ENCODE measurements around the gene BRSK2. TPM values are rescaled to one million over a fixed set of nuclear protein-coding genes. Genes with fewer than 3 reads are reported as not detected.

Gene BRSK2
- total and polyA plus RNA-seq, 2 of the 4 experiments (the other 2 are of a cell fraction), result 0.18 to 0.62 TPM

DNA sequence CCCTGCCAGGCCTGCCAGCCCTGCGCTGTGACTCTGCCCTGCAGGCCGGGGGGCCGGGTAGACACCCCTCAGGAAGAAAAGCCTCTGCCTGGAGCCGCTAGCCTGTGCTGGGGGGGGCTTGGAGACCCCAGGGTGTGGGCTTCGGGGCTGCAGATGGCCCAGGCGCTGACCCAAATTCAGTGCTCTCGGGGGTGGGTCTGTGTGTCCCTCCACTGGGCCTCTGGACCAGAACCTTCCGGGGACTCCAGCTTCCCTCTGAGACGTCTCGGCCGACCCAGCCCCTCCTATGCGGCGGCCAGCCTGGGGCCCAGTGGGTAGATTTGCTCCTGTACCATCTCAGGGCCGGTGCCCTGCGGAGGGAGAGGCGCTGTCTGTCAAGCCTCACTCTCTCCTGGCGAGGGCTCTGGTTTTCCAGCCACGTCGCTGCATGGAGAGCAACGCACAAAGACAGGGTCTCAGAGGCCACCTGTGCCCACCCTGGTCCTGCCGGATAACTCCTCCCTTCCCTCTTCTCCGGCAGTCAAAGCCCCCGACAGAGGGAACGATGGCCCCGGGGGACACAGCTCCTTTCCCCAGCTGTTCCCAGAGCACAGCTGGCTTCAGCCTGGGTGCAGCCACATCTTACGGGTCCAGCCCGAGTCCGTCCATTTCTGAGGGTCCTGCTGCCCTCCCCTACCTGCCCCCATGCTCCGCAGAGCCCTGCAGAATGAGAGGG is 40.2 kb upstream of the BRSK2 start:
- no peak overlapping the region for H2BK15ac ChIP-seq (ENCODE audit: low read depth, low read length)
- no peak overlapping the region for H3K4me3 ChIP-seq (ENCODE audit: insufficient read depth, low read depth, low read length)
- intact Hi-C loops (cut with micrococcal nuclease), result no loop called here
- no peak overlapping the region for H2AK5ac ChIP-seq (ENCODE audit: low read depth, low read length)
- H3K27ac ChIP-seq (ENCODE audit: insufficient read depth, low read length), result no peak overlapping the region
- no peak overlapping the region for H3K9ac ChIP-seq (ENCODE audit: low read depth, low read length)
- no peaks in the 10 kb centered on the region for H3K79me1 ChIP-seq (ENCODE audit: low read depth in 1 of 2, low read length in 2 of 2)
- no peak overlapping the region for H3K23ac ChIP-seq (ENCODE audit: low read depth, low read length)
- 72% methylated on average over 11 of the region's 29 CpGs; no CpG with 5 or more reads in 1 of the 2 experiments for WGBS, 2 experiments (ENCODE audit: extremely low coverage in 2 of 2, insufficient read length in 1 of 2)
- no peaks in the 10 kb centered on the region for H4K20me1 ChIP-seq (ENCODE audit: insufficient read depth, low read length)
- no peak overlapping the region for H3K18ac ChIP-seq (ENCODE audit: low read depth, low read length)
- H4K5ac ChIP-seq (ENCODE audit: low read depth, low read length), result no peak overlapping the region
- no peak for ATAC-seq (ENCODE audit: low read depth)
- H2BK20ac ChIP-seq (ENCODE audit: low read depth, low read length), result no peak overlapping the region
- H3K9me3 ChIP-seq (ENCODE audit: control insufficient read depth, insufficient read depth, low read length), result no peaks in the 10 kb centered on the region
- in situ Hi-C loops (cut with MboI; ENCODE audit: low sequenced_read_pairs), result no loop called here
- no peaks in the 10 kb centered on the region for H3K9me1 ChIP-seq (ENCODE audit: insufficient read depth, low read length)
- no peak overlapping the region for H3K56ac ChIP-seq (ENCODE audit: extremely low read depth, insufficient read depth, low read length)
- H3K4me2 ChIP-seq (ENCODE audit: low read depth, low read length), result no peak overlapping the region
- H2AK9ac ChIP-seq (replicated peaks; ENCODE audit: low read depth, low read length, poor library complexity), result no peak overlapping the region
- no peak overlapping the region for H3K14ac ChIP-seq (replicated peaks; ENCODE audit: low read depth, low read length)
- no peak overlapping the region for H2AFZ ChIP-seq (replicated peaks; ENCODE audit: low read length, poor library complexity)
- H3K27me3 ChIP-seq (ENCODE audit: control insufficient read depth, insufficient read depth, low read length), result peaks cover 40% of the 10 kb centered on the region
- no peaks in the 10 kb centered on the region for H3K36me3 ChIP-seq (ENCODE audit: control insufficient read depth, insufficient read depth, low read length)
- no peaks in the 10 kb centered on the region for H3K4me1 ChIP-seq (ENCODE audit: control insufficient read depth, insufficient read depth, low read length)
- no peak overlapping the region for H2BK120ac ChIP-seq (ENCODE audit: low read depth, low read length)
- no peak for TF ChIP-seq CHD1 (IDR thresholded peaks at IDR 0.05; ENCODE audit: low read depth, low read length)
- no peak for TF ChIP-seq BHLHE40 (IDR thresholded peaks at IDR 0.05; ENCODE audit: low read depth, low read length)
- TF ChIP-seq, protein P1, sequence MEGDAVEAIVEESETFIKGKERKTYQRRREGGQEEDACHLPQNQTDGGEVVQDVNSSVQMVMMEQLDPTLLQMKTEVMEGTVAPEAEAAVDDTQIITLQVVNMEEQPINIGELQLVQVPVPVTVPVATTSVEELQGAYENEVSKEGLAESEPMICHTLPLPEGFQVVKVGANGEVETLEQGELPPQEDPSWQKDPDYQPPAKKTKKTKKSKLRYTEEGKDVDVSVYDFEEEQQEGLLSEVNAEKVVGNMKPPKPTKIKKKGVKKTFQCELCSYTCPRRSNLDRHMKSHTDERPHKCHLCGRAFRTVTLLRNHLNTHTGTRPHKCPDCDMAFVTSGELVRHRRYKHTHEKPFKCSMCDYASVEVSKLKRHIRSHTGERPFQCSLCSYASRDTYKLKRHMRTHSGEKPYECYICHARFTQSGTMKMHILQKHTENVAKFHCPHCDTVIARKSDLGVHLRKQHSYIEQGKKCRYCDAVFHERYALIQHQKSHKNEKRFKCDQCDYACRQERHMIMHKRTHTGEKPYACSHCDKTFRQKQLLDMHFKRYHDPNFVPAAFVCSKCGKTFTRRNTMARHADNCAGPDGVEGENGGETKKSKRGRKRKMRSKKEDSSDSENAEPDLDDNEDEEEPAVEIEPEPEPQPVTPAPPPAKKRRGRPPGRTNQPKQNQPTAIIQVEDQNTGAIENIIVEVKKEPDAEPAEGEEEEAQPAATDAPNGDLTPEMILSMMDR (conservative IDR thresholded peaks at IDR 0.05; ENCODE audit: low read depth, low read length), result no peak
- TF ChIP-seq, protein P2, sequence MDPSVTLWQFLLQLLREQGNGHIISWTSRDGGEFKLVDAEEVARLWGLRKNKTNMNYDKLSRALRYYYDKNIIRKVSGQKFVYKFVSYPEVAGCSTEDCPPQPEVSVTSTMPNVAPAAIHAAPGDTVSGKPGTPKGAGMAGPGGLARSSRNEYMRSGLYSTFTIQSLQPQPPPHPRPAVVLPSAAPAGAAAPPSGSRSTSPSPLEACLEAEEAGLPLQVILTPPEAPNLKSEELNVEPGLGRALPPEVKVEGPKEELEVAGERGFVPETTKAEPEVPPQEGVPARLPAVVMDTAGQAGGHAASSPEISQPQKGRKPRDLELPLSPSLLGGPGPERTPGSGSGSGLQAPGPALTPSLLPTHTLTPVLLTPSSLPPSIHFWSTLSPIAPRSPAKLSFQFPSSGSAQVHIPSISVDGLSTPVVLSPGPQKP (IDR thresholded peaks at IDR 0.05; ENCODE audit: borderline replicate concordance, low read depth, low read length), result no peak
- no peak for TF ChIP-seq RAD21 (IDR thresholded peaks at IDR 0.05; ENCODE audit: low read length)
- no peak for TF ChIP-seq MXI1 (IDR thresholded peaks at IDR 0.05; ENCODE audit: borderline replicate concordance, low read depth, low read length)
- no peak for TF ChIP-seq MAFK (IDR thresholded peaks at IDR 0.05; ENCODE audit: low read depth, low read length)
- TF ChIP-seq FOS (IDR thresholded peaks at IDR 0.05; ENCODE audit: low read depth, low read length), result no peak
- TF ChIP-seq SMC3 (IDR thresholded peaks at IDR 0.05; ENCODE audit: low read depth, low read length), result no peak
- H4K91ac ChIP-seq (ENCODE audit: insufficient read depth, low read depth, low read length), result no peak overlapping the region
- H4K8ac ChIP-seq (ENCODE audit: low read depth in 2 of 2, low read length in 2 of 2), result no peak overlapping the region
- dilution Hi-C loops (cut with HindIII; ENCODE audit: low sequenced_read_pairs, unreplicated experiment), result no loop called here
- ChIA-PET CTCF (no interaction called here), POLR2A (ENCODE audit: unreplicated experiment) (interaction anchor here (0.6 kb wide), 1 partner anchor 13 kb away, joined by 4 read pairs; no protein-coding TSS in a partner anchor)
- BruUV-seq (replicated peaks), result no TSS peak
- no peak overlapping the region for H3K4ac ChIP-seq (ENCODE audit: low read depth, low read length)
- H2BK5ac ChIP-seq (ENCODE audit: low read depth, low read length, poor library complexity, severe bottlenecking), result no peak overlapping the region
- DNase-seq, result no peak

Data from IMR-90 (cell line).